ENCODE results near the gene GUCY1A2. TPM values are rescaled to one million over a fixed set of nuclear protein-coding genes. Genes with fewer than 3 reads are reported as not detected.

The GUCY1A2 gene
- total and polyA plus RNA-seq, 2 donors (not counting 3 experiments of a cell fraction or from before 2014, with no cell fraction given) = 0.02 to 0.03 TPM

DNA sequence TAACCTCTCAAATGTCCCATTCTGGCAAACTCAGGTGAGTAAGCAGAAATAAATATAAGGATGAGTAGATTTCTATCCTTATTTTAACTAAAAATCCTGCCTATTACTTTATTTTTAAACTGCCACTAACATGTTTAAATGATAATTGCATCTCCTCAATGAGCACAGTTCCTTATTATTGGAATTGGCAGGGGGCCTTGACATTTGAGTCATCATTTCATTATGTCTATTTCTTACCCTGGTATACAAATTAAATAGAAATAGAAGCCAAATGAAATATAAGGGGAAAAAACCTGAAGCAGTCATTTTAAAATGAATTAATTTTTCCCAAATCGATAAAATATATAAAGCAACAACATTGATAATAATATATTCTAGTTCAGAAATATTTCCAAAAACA, 81.2 kb downstream of the GUCY1A2 start:
- H3K9me3 ChIP-seq (replicated peaks; ENCODE audit: control insufficient read depth, insufficient read depth, low read length) = no peaks in the 10 kb centered on the region
- no peak overlapping the region for H3K27ac ChIP-seq (ENCODE audit: insufficient read depth, low read depth, low read length)
- no peaks in the 10 kb centered on the region for H3K27me3 ChIP-seq (ENCODE audit: control insufficient read depth in 2 of 2, insufficient read depth in 2 of 2, low read length in 2 of 2)
- no peak overlapping the region for H3K4me3 ChIP-seq (replicated peaks in 1 of 3; ENCODE audit: insufficient read depth in 1 of 3, low read depth in 1 of 3, low read length in 3 of 3)
- no TSS peak for BruUV-seq (replicated peaks)
- H3K36me3 ChIP-seq (ENCODE audit: control insufficient read depth in 2 of 2, extremely low read depth in 1 of 2, insufficient read depth in 2 of 2, low read length in 2 of 2) = no peaks in the 10 kb centered on the region
- dilution Hi-C loops (cut with MboI; ENCODE audit: extremely low pct_ligation_motif_present, low sequenced_read_pairs) (no loop called here), intact Hi-C loops (cut with micrococcal nuclease) (no loop called here)
- FAIRE-seq (no peak), DNase-seq (ENCODE audit: low read depth, low spot score) (no peak)
- no peaks in the 10 kb centered on the region for H3K4me1 ChIP-seq (ENCODE audit: control insufficient read depth, extremely low read depth, insufficient read depth, low read length)
- H3K79me2 ChIP-seq (ENCODE audit: control insufficient read depth, insufficient read depth, low read length) = no peaks in the 10 kb centered on the region
- no peak overlapping the region for H2AFZ ChIP-seq (ENCODE audit: low read depth, low read length)
- no peaks in the 10 kb centered on the region for H4K20me1 ChIP-seq (replicated peaks; ENCODE audit: control insufficient read depth, extremely low read depth, insufficient read depth, low read length)
- H3K9me1 ChIP-seq (replicated peaks; ENCODE audit: control insufficient read depth, extremely low read depth, insufficient read depth, low read length) = no peaks in the 10 kb centered on the region
- CTCF ChIA-PET = no interaction called here
- H3K4me2 ChIP-seq (ENCODE audit: insufficient read depth, low read length) = no peak overlapping the region
- POLR2A ChIA-PET = no interaction called here
- H3K9ac ChIP-seq (replicated peaks; ENCODE audit: extremely low read depth, insufficient read depth, low read length) = no peak overlapping the region
- TF ChIP-seq GATA2 (IDR thresholded peaks at IDR 0.05; ENCODE audit: insufficient read depth, insufficient read length, low read depth, low read length) (no peak), JUN (IDR thresholded peaks at IDR 0.05; ENCODE audit: borderline replicate concordance, insufficient read depth, insufficient read length, low read depth) (no peak), POLR2AphosphoS5 (IDR thresholded peaks at IDR 0.05; ENCODE audit: insufficient read depth, low read depth, low read length) (no peak), EZH2 (IDR thresholded peaks at IDR 0.05; ENCODE audit: borderline replicate concordance, low read depth, low read length, severe bottlenecking) (no peak), MYC (IDR thresholded peaks at IDR 0.05; ENCODE audit: low read depth, low read length) (no peak), POLR2A (IDR thresholded peaks at IDR 0.05; ENCODE audit: low read depth, low read length) (no peak), FOS (IDR thresholded peaks at IDR 0.05; ENCODE audit: borderline replicate concordance, insufficient read depth, low read length) (no peak)
- TF ChIP-seq, protein P1, sequence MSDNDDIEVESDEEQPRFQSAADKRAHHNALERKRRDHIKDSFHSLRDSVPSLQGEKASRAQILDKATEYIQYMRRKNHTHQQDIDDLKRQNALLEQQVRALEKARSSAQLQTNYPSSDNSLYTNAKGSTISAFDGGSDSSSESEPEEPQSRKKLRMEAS (IDR thresholded peaks at IDR 0.05; ENCODE audit: insufficient read depth, insufficient read length) = no peak
- TF ChIP-seq, protein P2, sequence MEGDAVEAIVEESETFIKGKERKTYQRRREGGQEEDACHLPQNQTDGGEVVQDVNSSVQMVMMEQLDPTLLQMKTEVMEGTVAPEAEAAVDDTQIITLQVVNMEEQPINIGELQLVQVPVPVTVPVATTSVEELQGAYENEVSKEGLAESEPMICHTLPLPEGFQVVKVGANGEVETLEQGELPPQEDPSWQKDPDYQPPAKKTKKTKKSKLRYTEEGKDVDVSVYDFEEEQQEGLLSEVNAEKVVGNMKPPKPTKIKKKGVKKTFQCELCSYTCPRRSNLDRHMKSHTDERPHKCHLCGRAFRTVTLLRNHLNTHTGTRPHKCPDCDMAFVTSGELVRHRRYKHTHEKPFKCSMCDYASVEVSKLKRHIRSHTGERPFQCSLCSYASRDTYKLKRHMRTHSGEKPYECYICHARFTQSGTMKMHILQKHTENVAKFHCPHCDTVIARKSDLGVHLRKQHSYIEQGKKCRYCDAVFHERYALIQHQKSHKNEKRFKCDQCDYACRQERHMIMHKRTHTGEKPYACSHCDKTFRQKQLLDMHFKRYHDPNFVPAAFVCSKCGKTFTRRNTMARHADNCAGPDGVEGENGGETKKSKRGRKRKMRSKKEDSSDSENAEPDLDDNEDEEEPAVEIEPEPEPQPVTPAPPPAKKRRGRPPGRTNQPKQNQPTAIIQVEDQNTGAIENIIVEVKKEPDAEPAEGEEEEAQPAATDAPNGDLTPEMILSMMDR (IDR thresholded peaks at IDR 0.05; ENCODE audit: extremely low read depth in 1 of 2, insufficient read depth in 1 of 2, low read depth in 1 of 2, low read length in 2 of 2) = no peak
